Measurements from ENCODE around the gene FBXL17.

FBXL17 gene

GRCh38 chr5:108104448-108104847, 277.4 kb downstream of the FBXL17 start:
- Histone ChIP-seq H3K9me3 (ENCODE audit: control insufficient read depth, insufficient read depth, low read depth, low read length) (no peaks in the 10 kb centered on the region), H3K4me1 (ENCODE audit: control insufficient read depth, insufficient read depth, low read length) (no peaks in the 10 kb centered on the region), H3K27ac (ENCODE audit: extremely low read depth, low read depth, low read length) (no peak overlapping the region), H3K36me3 (ENCODE audit: control insufficient read depth in 2 of 2, insufficient read depth in 1 of 2, low read length in 2 of 2) (no peaks in the 10 kb centered on the region), H3K4me3 (ENCODE audit: low read depth, low read length) (no peak overlapping the region)
- TF ChIP-seq KLF8 (tag by site-specific recombination; IDR thresholded peaks at IDR 0.05) (no peak), ZNF561 (tag by site-specific recombination; IDR thresholded peaks at IDR 0.05; ENCODE audit: borderline replicate concordance) (no peak), ZBTB1 (tag by site-specific recombination; IDR thresholded peaks at IDR 0.05) (no peak), YY1 (tag by site-specific recombination; IDR thresholded peaks at IDR 0.05) (no peak), KLF10 (tag by site-specific recombination; IDR thresholded peaks at IDR 0.05) (no peak), ZNF239 (tag by site-specific recombination; IDR thresholded peaks at IDR 0.05) (no peak), ZNF112 (tag by site-specific recombination; IDR thresholded peaks at IDR 0.05) (no peak), ZNF140 (tag by site-specific recombination; IDR thresholded peaks at IDR 0.05) (no peak), ZNF133 (tag by site-specific recombination; IDR thresholded peaks at IDR 0.05) (no peak), ZNF175 (tag by site-specific recombination; IDR thresholded peaks at IDR 0.05) (no peak), ZNF501 (tag by site-specific recombination; IDR thresholded peaks at IDR 0.05) (no peak), ZNF404 (tag by site-specific recombination; IDR thresholded peaks at IDR 0.05) (no peak), ZNF837 (tag by site-specific recombination; IDR thresholded peaks at IDR 0.05) (no peak), ZNF701 (tag by site-specific recombination; IDR thresholded peaks at IDR 0.05) (no peak)
- TF ChIP-seq, protein P1, sequence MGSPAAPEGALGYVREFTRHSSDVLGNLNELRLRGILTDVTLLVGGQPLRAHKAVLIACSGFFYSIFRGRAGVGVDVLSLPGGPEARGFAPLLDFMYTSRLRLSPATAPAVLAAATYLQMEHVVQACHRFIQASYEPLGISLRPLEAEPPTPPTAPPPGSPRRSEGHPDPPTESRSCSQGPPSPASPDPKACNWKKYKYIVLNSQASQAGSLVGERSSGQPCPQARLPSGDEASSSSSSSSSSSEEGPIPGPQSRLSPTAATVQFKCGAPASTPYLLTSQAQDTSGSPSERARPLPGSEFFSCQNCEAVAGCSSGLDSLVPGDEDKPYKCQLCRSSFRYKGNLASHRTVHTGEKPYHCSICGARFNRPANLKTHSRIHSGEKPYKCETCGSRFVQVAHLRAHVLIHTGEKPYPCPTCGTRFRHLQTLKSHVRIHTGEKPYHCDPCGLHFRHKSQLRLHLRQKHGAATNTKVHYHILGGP (tag by site-specific recombination; IDR thresholded peaks at IDR 0.05), result no peak
- TF ChIP-seq, protein P2, sequence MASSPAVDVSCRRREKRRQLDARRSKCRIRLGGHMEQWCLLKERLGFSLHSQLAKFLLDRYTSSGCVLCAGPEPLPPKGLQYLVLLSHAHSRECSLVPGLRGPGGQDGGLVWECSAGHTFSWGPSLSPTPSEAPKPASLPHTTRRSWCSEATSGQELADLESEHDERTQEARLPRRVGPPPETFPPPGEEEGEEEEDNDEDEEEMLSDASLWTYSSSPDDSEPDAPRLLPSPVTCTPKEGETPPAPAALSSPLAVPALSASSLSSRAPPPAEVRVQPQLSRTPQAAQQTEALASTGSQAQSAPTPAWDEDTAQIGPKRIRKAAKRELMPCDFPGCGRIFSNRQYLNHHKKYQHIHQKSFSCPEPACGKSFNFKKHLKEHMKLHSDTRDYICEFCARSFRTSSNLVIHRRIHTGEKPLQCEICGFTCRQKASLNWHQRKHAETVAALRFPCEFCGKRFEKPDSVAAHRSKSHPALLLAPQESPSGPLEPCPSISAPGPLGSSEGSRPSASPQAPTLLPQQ (tag by site-specific recombination; IDR thresholded peaks at IDR 0.05), result no peak
- TF ChIP-seq, protein P3, sequence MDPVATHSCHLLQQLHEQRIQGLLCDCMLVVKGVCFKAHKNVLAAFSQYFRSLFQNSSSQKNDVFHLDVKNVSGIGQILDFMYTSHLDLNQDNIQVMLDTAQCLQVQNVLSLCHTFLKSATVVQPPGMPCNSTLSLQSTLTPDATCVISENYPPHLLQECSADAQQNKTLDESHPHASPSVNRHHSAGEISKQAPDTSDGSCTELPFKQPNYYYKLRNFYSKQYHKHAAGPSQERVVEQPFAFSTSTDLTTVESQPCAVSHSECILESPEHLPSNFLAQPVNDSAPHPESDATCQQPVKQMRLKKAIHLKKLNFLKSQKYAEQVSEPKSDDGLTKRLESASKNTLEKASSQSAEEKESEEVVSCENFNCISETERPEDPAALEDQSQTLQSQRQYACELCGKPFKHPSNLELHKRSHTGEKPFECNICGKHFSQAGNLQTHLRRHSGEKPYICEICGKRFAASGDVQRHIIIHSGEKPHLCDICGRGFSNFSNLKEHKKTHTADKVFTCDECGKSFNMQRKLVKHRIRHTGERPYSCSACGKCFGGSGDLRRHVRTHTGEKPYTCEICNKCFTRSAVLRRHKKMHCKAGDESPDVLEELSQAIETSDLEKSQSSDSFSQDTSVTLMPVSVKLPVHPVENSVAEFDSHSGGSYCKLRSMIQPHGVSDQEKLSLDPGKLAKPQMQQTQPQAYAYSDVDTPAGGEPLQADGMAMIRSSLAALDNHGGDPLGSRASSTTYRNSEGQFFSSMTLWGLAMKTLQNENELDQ (tag by site-specific recombination; IDR thresholded peaks at IDR 0.05; ENCODE audit: low read depth), result no peak
- TF ChIP-seq, protein P4, sequence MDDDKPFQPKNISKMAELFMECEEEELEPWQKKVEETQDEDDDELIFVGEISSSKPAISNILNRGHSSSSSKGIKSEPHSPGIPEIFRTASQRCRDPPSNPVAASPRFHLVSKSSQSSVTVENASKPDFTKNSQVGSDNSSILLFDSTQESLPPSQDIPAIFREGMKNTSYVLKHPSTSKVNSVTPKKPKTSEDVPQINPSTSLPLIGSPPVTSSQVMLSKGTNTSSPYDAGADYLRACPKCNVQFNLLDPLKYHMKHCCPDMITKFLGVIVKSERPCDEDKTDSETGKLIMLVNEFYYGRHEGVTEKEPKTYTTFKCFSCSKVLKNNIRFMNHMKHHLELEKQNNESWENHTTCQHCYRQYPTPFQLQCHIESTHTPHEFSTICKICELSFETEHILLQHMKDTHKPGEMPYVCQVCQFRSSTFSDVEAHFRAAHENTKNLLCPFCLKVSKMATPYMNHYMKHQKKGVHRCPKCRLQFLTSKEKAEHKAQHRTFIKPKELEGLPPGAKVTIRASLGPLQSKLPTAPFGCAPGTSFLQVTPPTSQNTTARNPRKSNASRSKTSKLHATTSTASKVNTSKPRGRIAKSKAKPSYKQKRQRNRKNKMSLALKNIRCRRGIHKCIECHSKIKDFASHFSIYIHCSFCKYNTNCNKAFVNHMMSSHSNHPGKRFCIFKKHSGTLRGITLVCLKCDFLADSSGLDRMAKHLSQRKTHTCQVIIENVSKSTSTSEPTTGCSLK (tag by site-specific recombination; IDR thresholded peaks at IDR 0.05), result no peak
- TF ChIP-seq, protein P5, sequence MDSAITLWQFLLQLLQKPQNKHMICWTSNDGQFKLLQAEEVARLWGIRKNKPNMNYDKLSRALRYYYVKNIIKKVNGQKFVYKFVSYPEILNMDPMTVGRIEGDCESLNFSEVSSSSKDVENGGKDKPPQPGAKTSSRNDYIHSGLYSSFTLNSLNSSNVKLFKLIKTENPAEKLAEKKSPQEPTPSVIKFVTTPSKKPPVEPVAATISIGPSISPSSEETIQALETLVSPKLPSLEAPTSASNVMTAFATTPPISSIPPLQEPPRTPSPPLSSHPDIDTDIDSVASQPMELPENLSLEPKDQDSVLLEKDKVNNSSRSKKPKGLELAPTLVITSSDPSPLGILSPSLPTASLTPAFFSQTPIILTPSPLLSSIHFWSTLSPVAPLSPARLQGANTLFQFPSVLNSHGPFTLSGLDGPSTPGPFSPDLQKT (IDR thresholded peaks at IDR 0.05; ENCODE audit: borderline replicate concordance, low read depth, low read length), result no peak
- POLR2A ChIA-PET, result no interaction called here
- CTCF ChIA-PET, result interaction anchor here (4.1 kb wide), 1 partner anchor 11 kb away, joined by 15 read pairs; no protein-coding TSS in a partner anchor
